WERI-Rb-1 (cell line): ENCODE data around the gene CBFA2T3.

Source experiments
- DNase-seq: peaks from one replicate; pipeline ENCODE4 v3.0.0-alpha.2; 2020
- H3K27ac ChIP-seq: fragments of 250-450 bp; sonication (Bioruptor Pico); 2 replicates; pipeline ENCODE4 v1.5.1; 2020; ENCODE audit warnings: mild to moderate bottlenecking, moderate library complexity
- H3K27me3 ChIP-seq: fragments of 250-450 bp; sonication (Bioruptor Pico); 2 replicates; pipeline ENCODE4 v1.5.1; 2021; ENCODE audit warnings: mild to moderate bottlenecking, low read depth, moderate library complexity; ENCODE audit not compliant: insufficient read depth, severe bottlenecking
- H3K36me3 ChIP-seq: fragments of 250-450 bp; sonication (Bioruptor Pico); 2 replicates; pipeline ENCODE4 v1.5.1; 2020; ENCODE audit warnings: mild to moderate bottlenecking, moderate library complexity
- H3K4me3 ChIP-seq: 2 replicates; pipeline ENCODE4 v1.5.1; 2011; ENCODE audit warnings: low read depth, mild to moderate bottlenecking, control low read depth, low read length
- H3K9me3 ChIP-seq: fragments of 250-450 bp; sonication (Bioruptor Pico); 2 replicates; pipeline ENCODE4 v1.5.1; 2021; ENCODE audit warnings: mild to moderate bottlenecking, moderate library complexity; ENCODE audit not compliant: severe bottlenecking
- TF ChIP-seq, protein P1 (sequence below): IDR thresholded peaks from 2 replicates; pipeline ENCODE4 v1.5.1; 2011; ENCODE audit warnings: low read depth, mild to moderate bottlenecking, control low read depth, inconsistent platforms, low read length

The CBFA2T3 gene

DNA sequence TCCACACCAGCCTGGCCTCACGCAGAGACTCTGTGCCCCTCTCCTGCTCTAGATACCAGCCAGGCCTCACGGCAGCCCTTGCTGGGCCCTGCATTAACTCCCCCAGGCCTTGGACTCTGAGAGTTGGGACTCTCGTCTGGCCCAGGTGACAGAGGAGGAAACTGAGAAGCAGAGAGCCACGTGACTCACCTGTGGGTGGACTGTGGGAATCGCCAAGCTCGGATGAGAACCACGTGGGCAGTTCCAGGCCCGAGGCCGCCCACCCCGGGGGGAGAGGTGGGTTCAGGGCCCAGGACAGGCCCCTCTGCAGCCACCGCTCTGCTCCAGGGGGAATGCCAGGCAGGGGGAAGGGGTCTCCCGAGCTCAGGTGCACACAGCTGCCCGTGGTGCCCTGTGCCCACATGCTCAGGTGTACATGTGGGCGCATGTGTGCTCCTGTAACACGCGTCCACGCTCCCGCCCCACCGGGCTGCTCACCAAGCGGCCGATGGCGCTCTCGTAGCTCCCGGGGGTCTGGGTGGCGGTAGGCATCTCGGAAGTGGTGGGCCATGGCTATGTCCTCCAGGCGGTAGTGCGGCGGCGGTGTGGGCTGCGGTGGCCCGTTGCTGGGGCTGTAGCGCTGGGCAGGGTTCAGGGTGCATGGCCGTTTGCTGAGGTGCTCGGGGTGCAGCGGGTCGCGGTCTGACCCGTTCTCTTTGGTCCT lies 92.3 kb downstream of the CBFA2T3 start:
- H3K27ac ChIP-seq, result no peak overlapping the region; the same call in 1 of the 2 replicates
- H3K4me3 ChIP-seq, result no peak overlapping the region
- no peak for DNase-seq
- TF ChIP-seq, protein P1, sequence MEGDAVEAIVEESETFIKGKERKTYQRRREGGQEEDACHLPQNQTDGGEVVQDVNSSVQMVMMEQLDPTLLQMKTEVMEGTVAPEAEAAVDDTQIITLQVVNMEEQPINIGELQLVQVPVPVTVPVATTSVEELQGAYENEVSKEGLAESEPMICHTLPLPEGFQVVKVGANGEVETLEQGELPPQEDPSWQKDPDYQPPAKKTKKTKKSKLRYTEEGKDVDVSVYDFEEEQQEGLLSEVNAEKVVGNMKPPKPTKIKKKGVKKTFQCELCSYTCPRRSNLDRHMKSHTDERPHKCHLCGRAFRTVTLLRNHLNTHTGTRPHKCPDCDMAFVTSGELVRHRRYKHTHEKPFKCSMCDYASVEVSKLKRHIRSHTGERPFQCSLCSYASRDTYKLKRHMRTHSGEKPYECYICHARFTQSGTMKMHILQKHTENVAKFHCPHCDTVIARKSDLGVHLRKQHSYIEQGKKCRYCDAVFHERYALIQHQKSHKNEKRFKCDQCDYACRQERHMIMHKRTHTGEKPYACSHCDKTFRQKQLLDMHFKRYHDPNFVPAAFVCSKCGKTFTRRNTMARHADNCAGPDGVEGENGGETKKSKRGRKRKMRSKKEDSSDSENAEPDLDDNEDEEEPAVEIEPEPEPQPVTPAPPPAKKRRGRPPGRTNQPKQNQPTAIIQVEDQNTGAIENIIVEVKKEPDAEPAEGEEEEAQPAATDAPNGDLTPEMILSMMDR, result no peak
- H3K27me3 ChIP-seq, result no peaks in the 10 kb centered on the region
- peaks cover 8% of the 10 kb centered on the region for H3K36me3 ChIP-seq
- H3K9me3 ChIP-seq, result no peaks in the 10 kb centered on the region

DNA sequence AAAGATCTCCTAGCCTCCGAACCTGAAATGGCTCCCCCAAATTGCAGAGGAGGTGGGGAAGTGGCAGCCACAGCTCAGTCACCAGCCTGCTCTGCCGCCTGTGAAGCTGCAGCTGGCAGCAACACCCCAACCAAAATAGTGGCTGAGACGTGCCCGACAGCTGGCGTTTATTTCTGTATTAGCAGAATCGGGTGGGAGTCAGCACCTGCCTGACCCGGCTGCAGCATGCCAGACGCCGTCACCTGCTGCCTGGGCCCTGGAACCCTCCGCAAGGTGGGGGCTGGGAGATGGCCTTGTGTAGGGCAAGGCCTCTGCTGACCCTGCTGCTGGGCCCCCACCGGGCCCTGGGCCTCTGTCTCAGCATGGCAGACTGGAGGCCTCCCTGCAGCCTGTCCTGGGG lies 93.1 kb downstream of the CBFA2T3 start:
- no peak overlapping the region for H3K4me3 ChIP-seq
- H3K27ac ChIP-seq, result no peak overlapping the region
- peaks cover 8% of the 10 kb centered on the region for H3K36me3 ChIP-seq
- DNase-seq, result no peak
- H3K9me3 ChIP-seq, result no peaks in the 10 kb centered on the region
- H3K27me3 ChIP-seq, result no peaks in the 10 kb centered on the region
- TF ChIP-seq, protein P1, result no peak

- Histone ChIP-seq H3K9me3 (no peaks in the 10 kb centered on the region), H3K4me3 (no peak overlapping the region), H3K27ac (no peak overlapping the region), H3K27me3 (no peaks in the 10 kb centered on the region), H3K36me3 (peaks cover 8% of the 10 kb centered on the region)
- TF ChIP-seq, protein P1, result no peak
- DNase-seq, result no peak
Measured at GRCh38 chr16:88883117-88883895, 93.7 kb downstream of the CBFA2T3 start.

- no peaks in the 10 kb centered on the region for H3K27me3 ChIP-seq
- H3K9me3 ChIP-seq, result no peaks in the 10 kb centered on the region
- no peak for DNase-seq
- H3K4me3 ChIP-seq, result no peak overlapping the region
- TF ChIP-seq, protein P1, result no peak
- no peak overlapping the region for H3K27ac ChIP-seq
- peaks cover 8% of the 10 kb centered on the region for H3K36me3 ChIP-seq
Measured at GRCh38 chr16:88882358-88883030, 94.5 kb downstream of the CBFA2T3 start.

- H3K27ac ChIP-seq, result no peak overlapping the region
Measured at GRCh38 chr16:88881675-88882357, 95.2 kb downstream of the CBFA2T3 start.

More at GRCh38 chr16:88881675-88882357, 95.2 kb downstream of the CBFA2T3 start:
- DNase-seq, result no peak
- H3K27me3 ChIP-seq, result no peaks in the 10 kb centered on the region
- H3K4me3 ChIP-seq, result no peak overlapping the region
- H3K9me3 ChIP-seq, result no peaks in the 10 kb centered on the region
- H3K36me3 ChIP-seq, result peaks cover 8% of the 10 kb centered on the region
- TF ChIP-seq, protein P1, result no peak
